Hepatic stellate cell (primary cell): ENCODE results near the gene MOB3B.

Experiments used
- DNase-seq: peaks from one replicate; pipeline ENCODE4 v3.0.0; 2011; ENCODE audit warnings: low spot score

Gene MOB3B

DNA sequence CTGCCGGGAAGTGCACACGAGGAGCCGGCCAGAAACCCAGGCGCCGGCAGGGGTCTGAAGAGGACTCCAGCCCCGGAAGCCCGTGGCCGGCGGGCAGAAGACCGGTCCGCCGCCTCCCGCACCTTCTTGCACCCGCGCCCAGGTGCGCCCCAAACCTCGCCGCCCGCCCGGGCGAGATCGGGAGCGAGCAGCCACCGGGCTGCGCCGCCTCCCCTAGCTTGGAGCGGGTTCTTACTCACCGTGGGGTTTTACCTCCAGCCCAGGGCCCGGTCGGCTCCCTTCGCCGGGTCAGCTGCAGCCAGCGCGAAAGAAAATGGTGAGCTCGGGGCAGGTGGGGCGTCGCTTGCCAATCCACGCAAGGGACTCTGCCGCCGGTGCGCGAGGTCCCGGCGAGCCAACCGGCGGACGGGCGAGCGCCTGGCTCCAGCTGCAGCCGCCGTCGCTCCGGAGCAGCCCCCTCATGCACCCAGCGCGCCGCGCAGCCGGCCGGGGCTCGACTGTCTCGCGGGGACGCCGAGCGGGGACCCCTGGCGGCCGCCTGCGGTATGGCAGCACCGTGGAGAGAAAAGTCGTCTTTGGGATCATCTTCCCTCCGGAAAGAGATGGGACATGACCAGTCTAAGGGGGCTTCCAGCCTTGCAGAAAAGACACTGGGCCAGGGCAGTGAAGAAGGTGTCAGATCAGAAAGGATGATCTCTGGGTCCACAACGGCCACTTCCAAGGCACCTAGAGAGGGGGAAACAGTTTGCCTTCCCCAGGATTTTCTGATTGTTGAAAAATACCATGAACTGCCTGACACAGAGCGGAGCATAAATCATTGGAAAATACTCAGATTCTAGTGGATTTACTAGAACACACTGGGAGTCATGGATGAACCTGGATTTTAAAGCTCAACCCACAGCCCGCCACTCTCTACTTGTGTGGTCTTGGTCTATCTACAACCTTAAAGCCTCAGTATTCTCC is at the start of gene MOB3B:
MOB3B (minus strand) TSS at position 499 of the 963 bp plus-strand sequence. CDS start 74,264 bp downstream, outside the sequence.
- peak; percentile 66 for DNase-seq

DNA sequence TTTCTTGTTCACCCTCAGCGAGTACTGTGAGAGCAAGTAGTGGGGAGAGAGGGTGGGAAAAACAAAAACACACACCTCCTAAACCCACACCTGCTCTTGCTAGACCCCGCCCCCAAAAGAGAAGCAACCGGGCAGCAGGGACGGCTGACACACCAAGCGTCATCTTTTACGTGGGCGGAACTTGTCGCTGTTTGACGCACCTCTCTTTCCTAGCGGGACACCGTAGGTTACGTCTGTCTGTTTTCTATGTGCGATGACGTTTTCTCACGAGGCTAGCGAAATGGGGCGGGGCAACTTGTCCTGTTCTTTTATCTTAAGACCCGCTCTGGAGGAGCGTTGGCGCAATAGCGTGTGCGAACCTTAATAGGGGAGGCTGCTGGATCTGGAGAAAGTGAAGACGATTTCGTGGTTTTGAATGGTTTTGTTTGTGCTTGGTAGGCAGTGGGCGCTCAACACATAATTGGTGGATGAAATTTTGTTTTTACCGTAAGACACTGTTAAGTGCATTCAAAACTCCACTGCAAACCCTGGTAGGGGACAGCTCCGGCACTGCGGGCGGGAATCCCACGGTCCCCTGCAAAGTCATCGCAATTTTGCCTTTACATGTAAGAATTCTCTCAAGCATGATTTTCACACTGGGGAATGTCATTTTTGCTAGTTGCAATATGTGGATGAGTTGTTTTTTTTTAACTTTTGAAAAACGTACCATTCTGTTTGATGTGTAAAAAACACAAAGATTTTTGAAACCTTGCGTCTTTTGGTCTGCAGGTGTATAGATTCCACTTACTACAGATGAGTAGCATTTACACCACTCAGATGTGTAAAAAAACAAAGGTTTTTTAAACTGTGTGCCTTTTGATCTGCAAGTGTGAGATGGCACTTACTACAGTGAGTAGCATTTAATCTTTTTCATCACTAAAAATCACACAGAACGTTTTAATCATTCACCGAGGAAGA is 44.3 kb upstream of the MOB3B start:
- DNase-seq: peak; percentile 78

DNA sequence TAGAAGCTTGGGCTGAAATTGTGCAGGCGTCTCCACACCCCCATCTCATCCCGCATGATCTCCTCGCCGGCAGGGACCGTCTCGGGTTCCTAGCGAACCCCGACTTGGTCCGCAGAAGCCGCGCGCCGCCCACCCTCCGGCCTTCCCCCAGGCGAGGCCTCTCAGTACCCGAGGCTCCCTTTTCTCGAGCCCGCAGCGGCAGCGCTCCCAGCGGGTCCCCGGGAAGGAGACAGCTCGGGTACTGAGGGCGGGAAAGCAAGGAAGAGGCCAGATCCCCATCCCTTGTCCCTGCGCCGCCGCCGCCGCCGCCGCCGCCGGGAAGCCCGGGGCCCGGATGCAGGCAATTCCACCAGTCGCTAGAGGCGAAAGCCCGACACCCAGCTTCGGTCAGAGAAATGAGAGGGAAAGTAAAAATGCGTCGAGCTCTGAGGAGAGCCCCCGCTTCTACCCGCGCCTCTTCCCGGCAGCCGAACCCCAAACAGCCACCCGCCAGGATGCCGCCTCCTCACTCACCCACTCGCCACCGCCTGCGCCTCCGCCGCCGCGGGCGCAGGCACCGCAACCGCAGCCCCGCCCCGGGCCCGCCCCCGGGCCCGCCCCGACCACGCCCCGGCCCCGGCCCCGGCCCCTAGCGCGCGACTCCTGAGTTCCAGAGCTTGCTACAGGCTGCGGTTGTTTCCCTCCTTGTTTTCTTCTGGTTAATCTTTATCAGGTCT is 43.5 kb upstream of the MOB3B start, which contains the start of gene C9orf72:
C9orf72 (minus strand) TSS at position 564 of the 716 bp plus-strand sequence. CDS start 6,361 bp downstream, outside the sequence.
- DNase-seq: peak; percentile 62

DNA sequence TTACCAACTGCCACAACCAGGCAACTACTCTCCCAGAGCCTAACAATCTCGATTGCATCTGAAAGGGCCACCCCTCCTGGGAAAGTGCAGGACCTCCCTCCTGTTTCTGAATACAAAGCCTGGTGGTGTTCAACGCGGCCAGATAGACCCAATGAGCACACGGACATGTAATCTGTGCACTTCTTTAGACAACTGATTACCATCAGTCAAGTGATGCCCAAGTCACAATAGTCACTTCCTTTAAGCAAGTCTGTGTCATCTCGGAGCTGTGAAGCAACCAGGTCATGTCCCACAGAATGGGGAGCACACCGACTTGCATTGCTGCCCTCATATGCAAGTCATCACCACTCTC is 42.9 kb upstream of the MOB3B start:
- peak; percentile 21 for DNase-seq

DNA sequence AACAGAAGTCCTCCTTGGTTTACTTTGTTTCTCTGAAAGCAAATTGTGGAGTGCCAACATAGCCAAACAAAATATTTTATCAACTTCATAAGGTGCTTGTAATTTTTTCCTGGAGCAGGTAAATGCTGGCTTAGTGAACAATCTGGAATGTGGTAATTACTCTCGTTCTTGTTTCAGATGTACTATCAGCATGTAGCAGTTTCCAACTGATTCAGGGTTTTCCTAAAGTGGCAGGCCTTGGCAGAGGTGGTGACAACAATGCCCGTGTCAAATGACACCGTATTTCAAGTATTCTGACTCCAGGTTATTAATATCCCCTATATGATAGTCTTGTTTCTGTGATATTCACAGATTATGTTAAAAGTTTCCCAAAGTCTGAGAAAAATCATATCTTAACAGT is 42.4 kb upstream of the MOB3B start:
- DNase-seq: no peak

DNA sequence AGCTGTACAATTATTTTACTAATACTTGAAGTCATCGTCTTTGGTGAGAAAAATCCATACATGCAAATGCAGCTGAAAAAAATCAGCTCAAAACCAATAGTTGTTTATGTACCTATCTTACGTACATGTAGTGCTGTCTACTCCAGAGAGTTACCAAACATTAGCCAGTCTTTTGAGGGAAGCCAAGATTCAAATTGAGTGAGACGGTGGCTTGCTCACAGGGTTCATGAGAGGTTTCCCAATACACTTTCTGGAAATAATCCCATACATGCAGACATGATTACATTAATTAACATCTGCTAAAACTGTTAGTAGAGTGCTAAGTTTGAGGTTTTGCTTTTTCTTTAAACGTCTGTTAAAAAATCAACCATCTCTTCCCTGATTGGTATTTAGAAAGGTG is 41.4 kb upstream of the MOB3B start:
- DNase-seq: no peak

DNA sequence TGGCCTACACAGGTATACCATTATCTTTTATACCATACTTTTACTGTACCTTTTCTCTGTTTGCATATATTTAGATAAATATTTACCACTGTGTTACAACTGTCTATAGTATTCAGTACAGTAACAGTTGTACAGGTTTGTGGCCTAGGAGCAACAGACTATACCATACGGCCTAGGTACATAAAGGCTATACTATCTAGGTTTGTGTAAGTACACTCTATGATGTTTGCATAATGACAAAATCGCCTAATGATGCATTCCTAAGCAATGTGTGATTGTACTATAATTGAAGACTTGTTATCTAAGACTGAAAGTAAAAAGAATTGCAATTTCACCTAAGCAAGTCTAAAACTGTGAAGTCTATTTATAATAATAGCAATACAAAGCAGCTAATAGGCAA is 39.8 kb upstream of the MOB3B start:
- DNase-seq: no peak

DNA sequence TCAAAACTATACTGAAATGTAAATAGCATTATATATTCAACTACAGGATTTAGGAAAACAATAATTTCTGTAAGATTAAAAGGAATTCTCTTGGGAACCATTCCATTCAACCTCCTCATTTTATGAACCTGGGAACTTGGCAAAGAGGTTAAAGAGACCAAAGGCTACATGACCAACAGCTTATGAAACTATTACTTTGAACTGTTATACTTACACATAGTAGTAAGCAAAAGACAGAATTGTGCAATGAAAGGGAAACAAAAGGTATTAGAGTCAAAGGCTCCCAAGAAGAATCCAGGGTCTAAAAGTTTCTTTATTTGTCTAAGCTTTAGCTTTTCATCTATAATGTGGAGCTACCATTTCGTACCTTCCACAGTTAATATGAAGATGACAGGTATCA is 36.5 kb upstream of the MOB3B start:
- DNase-seq: no peak

DNA sequence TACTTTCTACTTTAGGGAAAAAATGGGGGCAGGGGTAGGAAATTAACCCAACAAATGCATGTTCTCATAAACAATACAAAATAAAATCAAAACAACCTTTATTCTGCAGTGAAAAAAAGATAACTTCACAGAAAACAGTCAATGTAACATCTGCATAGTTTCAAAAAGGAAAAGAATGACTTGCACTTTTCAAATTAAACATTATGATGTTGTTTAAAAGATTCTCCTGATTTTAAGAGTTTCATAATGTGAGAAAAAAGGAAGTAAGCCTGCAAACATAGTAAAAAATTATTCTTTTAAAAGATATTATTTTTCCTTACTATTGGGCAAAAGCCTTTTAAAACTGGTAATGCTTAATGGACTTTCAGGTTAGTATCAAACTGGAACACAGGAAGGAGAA is 36.1 kb upstream of the MOB3B start:
- no peak for DNase-seq

DNA sequence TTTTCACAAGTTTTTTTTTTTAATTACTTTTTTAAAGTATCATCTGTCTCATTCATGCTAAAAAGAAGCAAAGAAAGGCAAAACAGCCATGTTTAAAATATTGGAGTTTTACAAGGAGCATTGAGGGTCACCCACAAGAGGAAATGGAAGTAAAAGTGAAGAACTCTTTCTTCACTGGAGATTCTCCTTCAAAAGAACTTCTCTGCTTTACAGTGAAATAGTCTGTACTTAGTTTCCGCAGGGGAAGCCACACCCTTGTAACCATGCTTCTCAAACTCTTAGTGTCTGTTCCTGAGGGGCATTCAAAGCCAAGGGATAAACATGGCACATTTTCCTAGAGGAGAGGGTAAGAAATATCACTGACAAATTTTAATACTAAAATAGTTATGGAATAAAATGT is 35.1 kb upstream of the MOB3B start:
- DNase-seq: no peak

DNA sequence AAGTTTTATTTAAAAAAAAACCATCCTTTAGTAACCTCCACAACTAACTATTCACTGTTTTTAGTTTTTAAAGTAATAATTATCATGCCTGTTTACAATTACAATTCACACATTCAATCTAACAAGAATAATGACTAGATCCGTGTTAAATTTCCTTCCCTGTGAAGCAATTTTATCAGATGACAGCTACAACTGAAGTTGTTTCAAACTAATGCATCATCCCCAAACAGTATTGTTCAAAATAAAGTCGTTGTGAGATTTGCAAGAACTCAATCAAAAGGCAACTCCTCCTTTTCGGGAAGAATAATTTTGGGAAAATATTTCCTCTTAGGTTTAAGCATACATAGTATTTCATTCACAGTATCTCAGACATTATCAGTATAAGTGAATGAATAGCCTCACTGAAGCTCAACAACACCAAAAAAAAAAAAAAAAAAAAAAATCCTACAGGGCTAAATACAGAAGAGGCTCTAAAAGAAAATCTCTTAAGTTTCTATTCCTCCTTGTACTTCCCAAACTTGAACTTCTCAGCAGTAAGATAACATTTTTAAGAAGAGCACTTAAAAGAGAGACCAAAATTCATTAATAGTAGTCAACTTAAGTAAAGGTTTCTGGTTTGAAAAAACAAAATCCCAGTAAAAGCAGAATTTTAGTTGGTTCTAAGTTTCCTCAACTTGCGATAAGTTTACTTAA is 34.3 kb upstream of the MOB3B start:
- DNase-seq: no peak

DNA sequence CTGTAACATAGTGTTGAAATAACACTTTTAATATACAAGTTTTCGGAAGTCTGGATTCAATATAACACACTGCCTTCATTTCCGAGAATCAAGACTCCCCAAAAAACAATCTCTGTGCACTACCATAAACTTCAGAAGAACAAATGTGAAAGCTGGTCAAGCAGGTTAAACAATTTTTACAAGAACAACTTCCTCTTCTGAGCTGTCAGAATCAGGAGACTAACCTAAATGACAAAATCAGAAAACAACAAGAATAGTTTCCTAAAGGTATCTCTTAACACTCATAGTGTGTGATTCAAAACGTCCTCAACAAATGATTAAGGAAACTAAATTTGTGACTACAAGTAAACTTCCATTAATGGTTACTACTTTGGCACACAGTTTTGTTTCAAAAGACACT is 32.1 kb upstream of the MOB3B start:
- DNase-seq: no peak

DNA sequence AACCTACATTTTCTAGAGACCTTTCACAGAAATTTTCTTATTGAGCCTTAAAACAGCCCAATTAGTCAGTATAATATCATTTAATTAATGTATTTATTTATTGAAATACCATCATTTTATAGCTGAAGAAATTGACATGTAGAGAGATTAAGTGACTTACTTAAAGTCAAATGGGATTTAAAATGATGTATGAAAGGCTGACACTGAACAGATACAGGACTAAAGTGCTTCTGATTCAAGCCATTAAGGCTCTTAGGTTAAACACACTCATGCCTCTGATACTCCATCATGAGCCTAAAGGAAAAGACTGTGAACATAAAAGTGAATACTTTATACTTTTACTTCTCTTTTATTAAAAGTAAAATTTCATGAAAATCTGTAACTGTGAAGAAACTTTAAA is 30.8 kb upstream of the MOB3B start:
- no peak for DNase-seq

DNA sequence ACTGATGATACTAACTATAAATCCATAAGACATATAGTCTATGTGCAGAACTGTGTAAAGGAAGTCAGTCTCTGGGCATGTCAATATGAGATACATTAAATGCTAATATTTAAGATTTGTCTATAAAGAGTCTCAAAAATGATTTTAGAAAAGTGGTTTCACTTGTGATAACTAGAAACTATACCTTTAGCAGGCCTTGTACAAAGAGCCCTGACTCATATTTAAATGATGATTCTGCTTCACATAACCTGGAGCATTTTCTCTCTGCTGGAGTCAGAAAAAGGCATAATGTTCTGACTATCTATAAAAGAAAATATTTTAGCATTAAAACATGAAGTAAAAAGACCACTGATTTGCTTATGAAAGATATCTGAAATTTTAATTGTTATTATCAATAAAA is 28.7 kb upstream of the MOB3B start:
- DNase-seq: no peak

DNA sequence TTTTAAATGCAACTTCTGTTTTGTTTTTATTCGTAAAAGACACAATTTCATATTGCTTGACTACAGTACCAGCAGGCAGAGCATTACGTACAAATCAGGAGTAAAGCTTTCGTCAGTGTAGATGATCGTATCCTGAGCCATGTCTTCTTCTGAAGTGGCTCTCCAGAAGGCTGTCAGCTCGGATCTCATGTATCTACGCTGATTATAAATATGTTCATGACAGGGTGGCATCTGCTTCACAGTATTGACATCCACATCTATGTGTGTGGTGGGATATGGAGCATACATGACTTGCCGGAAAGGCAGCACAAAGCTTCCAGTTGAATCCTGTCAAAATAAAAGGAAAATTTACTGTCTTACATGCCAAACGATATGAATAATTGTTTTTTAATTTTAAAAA is 26.9 kb upstream of the MOB3B start:
- DNase-seq: no peak

DNA sequence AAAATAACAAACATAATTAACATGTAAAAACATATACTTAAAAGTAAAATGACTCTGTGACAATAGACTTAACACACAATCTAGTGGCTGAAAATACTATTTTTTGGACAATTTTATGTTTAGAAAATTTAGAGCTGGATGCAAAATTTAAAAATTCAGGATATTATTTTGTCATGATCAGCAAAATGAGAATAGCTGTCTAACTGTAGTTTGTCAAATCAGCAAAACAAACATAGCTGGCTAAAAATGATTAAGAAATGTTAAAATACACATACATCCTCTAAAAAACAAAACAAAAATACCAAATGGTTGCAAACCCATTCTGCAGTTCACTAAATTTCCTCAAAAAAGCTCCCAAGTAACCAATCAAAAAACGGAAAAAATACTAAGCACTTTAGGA is 25.1 kb upstream of the MOB3B start:
- DNase-seq: no peak

DNA sequence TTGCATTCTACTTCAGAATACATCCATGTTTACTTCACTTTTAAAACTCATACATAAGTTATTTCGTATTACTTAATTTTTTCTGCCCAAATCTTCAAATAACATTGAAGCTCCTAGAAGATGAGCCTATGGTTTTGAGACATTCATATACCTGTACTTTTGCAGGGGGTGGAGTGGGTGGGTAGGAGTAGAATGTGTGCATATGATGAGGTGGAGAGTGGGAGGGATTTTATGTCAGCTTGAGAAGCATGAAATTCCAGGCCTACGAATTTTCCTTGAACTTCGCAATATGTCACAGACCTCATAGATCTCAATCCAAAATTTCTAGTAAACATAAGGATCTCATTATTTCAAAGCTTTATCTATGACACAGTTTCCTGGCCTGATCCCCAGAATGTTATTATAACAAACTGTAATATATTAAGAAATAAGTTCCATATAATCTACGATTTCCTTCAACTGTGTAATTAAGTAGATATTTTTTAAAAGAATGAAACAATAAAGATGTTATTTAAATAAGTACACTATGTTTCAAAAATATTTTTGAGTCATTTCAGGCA is 19.7 kb upstream of the MOB3B start:
- no peak for DNase-seq

DNA sequence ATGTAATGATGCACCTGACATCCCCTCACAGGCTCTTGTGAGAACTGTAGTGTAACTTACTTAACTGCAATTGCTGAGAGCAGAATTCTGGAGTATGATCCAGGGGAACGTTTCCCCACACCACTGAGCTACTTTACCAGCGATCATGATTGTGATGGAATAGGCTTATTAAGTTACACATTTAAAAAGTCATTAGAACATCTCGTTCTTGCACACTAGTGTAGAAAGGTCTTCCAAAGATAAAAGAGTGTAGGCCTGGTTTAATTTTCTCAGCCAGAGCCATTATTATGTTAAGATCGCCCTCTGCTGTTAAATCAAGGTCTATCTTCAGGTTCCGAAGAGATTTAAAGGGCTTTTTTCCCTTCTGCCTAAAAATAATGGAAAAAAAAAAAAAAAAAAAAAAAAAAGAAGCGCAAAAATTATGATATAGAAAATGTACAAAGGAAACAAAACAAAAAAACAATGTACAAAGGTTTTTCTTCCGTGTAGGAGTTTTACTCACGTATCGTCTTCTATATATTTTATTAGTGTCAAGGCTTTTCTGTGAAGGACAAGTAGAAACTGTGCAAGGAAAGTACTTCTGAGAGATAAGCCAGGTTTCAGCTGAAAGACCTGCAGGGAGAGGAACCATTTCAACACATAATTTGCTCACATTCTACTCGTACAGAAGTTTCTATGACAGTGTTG is 18.6 kb upstream of the MOB3B start:
- no peak for DNase-seq

DNA sequence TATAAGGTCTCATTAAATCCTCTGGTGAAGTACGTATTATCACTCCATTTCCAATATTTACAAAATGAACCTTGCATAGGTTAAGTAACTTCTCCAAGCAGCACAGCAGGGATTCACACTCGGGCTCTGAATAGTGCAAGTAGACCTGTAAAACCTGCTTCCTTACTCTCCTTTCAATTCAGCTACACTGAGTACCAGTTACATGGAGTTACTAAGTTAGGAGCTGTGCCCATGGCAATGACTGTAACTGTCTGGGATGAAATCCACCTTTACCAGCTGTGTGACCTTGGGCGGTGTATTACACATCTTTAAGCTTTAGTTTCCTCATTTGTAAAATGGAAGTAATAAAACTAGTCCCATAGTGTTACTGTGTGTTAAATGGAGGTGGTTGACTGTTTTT is 15.9 kb upstream of the MOB3B start:
- DNase-seq: no peak

DNA sequence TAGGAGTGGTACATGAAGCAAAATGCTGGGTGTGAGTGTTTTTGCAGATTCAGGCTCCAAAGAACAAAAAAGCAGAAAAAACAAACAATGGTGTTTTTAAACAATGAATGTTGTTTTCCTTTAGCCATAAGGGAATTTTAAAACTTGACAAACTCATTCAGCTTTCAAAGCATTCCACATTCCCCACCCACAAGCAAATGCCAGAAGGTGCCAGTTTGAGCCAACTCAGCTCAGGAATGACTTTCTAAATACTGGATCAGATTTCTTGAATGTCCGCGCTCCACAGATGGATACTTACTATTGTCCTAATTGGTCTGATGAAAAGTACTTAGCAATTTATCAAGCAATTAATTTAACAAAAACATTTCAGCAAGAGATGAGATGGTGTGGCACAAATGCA is 12.9 kb upstream of the MOB3B start:
- no peak for DNase-seq

DNA sequence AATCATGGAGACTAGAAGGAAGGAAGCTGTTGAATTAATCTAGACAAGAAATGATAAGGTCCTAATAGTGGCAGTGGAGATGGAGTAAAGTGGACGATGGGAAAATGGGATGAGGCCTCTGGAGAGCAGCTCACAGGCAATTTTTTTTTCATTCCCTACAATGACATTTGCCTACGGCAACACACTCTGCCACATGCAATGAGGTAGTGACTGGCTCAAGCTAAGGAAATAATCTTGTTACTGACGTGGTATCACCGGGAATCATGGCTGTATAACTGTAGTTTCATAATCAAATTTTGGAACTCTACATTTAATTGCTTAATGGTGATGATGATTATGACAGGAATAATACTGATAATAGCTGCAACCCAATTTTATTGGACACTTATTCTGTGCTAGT is 12.1 kb upstream of the MOB3B start:
- no peak for DNase-seq
